Measurements from ENCODE around the gene CUX1. TPM values are rescaled to one million over a fixed set of nuclear protein-coding genes. Genes with fewer than 3 reads are reported as not detected.
"Not testable (repeated sequence)": the region's sequence is repeated elsewhere in the genome, so short reads cannot be mapped to it uniquely, and the experiment has no call there.

The CUX1 gene
- total RNA-seq, 1 donor: 41.1 TPM

DNA sequence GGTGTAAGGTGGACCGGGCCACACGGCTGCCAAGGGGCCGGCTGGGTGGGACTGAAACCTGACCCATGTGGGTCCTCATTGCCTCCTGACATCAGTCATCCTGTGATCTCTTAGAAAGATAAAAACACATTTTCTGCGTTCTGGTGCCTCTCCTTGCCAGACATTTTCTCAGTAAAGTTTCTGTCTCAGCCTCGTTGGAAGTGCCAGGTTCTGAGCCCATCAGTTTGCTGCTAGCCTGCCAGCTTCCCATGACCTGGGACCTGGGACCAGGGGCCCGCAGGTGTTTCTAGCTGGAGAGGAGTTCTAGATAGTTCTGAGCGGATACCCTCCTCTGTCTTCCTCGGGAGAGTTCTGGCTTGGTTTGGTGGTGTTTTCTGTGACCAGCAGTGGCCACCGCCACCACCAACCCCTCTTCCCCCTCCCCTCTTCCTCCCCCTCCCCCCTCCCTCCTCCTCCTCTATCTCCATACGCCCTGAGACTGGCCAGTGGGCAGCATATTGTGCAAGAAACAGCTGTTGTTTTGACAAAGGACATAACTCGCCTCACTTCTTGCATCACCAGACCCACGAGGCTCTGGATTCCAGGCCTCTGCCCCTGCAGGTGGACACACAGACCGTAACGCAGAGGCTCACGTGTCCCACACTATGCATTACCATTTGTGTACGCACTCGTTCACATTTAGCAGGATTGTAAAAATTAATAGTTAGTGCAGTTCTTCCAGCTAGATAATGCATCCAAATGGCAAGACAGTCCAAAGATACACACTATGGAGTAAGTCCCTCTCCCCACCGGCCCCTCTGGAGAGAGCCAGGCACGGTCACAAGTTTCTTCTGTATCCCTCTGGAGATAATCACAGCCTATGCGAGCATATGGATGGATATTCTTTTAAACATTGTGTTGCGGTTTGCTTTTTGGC, 94.6 kb downstream of the CUX1 start:
- Histone ChIP-seq H3K27me3 (ENCODE audit: insufficient read depth, low read length) (no peaks in the 10 kb centered on the region), H3K4me3 (ENCODE audit: low read length) (no peak overlapping the region), H3K4me1 (ENCODE audit: insufficient read depth, low read length) (peaks cover 26% of the 10 kb centered on the region), H3K9me3 (ENCODE audit: low read depth, low read length) (no peaks in the 10 kb centered on the region)

DNA sequence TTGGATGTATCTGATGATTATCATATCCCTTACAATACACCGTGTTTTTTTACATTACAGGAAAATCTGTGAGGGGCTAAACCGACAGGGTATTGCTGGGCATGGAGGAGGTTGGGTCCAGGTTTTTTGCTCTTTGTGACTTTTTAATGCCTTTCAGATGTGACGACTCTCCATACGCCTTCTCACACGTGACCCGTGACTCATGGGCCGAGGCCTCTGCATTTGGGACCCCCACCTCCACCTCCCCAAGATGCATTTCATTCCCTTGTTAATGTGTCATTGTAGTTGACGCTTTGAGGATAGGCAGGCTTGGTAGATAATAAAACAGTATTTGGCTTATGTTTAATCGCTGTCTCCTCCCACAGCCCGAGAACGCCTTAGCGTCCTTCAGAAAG, 95.3 kb downstream of the CUX1 start:
- H3K4me1 ChIP-seq (ENCODE audit: insufficient read depth, low read length): peaks cover 26% of the 10 kb centered on the region
- no peak overlapping the region for H3K4me3 ChIP-seq (ENCODE audit: low read length)
- H3K9me3 ChIP-seq (ENCODE audit: low read depth, low read length): no peaks in the 10 kb centered on the region
- no peaks in the 10 kb centered on the region for H3K27me3 ChIP-seq (ENCODE audit: insufficient read depth, low read length)

DNA sequence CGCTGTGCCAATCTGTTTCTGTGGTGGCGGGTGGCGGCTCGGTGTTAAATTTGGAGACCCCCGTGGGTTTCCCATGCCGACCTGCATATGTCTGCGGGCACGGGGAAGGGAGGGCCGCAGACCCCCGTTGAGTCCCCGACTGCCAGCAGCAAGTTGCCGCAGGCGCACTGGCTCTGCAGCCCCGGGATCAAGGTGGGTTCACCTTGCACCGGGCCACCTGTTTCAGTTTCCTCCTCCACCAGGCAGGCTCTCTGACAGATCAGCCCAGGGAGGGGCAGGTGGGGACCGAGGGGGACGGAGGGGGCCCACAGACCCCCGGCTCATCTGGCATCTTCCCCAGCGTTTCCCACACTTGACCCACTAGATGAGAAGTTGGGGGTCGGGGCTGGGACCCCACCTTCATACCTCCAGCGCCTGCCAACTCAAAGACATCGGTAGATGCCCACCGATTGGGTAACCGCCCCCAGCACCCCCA, 95.9 kb downstream of the CUX1 start:
- no peak overlapping the region for H3K4me3 ChIP-seq (ENCODE audit: low read length)

DNA sequence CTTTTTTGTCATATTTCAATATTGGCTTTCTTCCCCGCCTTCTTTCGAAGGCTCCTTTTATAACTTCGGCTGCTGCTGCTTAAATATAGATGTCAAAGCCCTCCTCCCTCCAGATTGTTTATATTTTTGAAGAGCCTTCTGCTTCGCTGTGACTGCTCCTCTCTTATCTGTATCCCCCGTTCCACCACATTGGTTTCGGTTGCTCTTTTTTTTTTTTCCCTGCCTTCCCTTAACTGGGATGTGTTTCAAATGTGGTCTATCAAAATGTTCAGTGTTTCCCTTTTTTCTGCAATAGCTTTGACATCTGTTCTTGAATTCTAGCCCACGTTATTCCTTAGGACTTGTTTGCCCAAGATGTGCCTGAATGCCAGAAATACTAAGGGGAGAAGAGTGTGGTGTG, 96.4 kb downstream of the CUX1 start:
- Histone ChIP-seq H3K27me3 (ENCODE audit: insufficient read depth, low read length) (no peaks in the 10 kb centered on the region), H3K9me3 (ENCODE audit: low read depth, low read length) (no peaks in the 10 kb centered on the region), H3K4me1 (ENCODE audit: insufficient read depth, low read length) (peaks cover 26% of the 10 kb centered on the region), H3K4me3 (ENCODE audit: low read length) (no peak overlapping the region)

More for the DNA sequence above, 95.9 kb downstream of the CUX1 start:
- Histone ChIP-seq H3K4me1 (ENCODE audit: insufficient read depth, low read length) (peaks cover 26% of the 10 kb centered on the region), H3K9me3 (ENCODE audit: low read depth, low read length) (no peaks in the 10 kb centered on the region), H3K27me3 (ENCODE audit: insufficient read depth, low read length) (no peaks in the 10 kb centered on the region)

DNA sequence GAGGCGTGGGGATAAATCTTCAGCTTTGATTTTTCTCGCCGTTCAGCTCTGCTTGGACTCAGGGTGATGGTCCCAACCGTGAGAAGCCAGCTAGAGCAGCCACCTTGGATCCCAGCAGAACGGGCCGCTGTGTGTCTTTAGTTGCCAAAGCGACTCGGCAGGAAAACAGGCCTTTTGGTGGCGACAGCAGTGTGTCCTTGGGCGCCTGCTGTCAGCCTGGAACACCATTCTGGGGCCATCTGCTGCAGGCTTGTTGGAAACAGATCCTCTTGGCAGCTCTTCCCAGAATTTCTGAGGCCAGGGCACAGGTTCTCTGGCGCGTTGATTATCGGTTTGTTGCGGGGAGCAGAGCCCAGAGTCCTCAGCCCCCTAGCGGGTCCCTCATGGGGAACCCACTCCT, 97.6 kb downstream of the CUX1 start:
- no peaks in the 10 kb centered on the region for H3K27me3 ChIP-seq (ENCODE audit: insufficient read depth, low read length)
- no peak overlapping the region for H3K4me3 ChIP-seq (ENCODE audit: low read length)
- no peaks in the 10 kb centered on the region for H3K9me3 ChIP-seq (ENCODE audit: low read depth, low read length)
- peaks cover 26% of the 10 kb centered on the region for H3K4me1 ChIP-seq (ENCODE audit: insufficient read depth, low read length)

DNA sequence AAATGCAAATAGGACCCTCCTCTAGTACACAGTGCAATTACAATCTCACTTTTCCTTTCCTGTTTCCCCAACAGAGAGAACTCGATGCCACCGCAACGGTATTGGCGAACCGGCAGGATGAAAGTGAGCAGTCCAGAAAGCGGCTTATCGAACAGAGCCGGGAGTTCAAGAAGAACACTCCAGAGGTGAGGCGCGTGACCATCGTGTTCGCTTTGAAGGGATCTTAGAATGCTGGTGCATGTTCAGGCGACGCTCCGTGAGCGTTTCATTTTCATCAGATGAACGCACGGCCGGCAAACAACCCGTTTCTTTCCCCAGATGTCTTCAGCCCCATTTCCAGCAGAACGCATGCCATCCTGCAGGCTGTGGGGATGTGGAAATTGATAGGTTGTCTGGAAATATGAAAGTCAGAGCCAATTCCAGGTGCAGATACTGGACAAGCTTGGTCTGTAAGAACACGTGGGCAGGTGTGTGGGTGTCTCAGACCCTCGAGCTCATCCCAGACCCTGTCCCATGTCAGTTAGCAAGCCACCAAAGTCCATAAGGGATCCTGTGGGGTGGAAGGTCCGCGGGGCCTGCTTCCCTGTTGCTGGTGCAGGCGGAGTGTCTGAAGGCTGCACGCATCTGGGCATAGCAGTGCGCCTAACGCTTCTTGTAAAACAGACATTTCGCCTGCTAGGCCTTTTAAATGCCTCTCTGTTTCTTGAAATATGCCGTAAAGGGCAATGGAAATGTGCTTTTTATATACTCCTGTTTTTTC, 98.8 kb downstream of the CUX1 start:
- no peaks in the 10 kb centered on the region for H3K27me3 ChIP-seq (ENCODE audit: insufficient read depth, low read length)
- no peak overlapping the region for H3K4me3 ChIP-seq (ENCODE audit: low read length)
- peaks cover 25% of the 10 kb centered on the region for H3K4me1 ChIP-seq (ENCODE audit: insufficient read depth, low read length)

DNA sequence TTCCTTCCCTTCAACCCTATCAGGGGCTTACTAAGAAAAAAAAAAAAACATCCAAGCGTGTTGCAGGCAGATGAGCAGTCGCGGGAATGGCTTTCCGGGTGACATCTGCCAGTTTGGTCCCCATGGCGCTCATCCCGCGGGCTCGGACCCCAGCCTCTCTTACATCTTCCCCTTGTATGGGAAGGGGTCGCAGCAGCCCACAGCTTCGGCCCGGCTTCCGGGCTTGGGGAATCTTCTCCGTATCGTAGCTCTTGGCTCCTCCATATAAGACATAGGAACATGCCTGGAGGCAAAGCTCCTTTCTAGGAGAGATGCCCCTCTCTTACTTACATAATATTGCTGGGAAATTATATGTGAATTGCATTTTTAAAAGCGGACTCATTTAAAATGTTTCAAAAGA, 99.5 kb downstream of the CUX1 start:
- Histone ChIP-seq H3K4me1 (ENCODE audit: insufficient read depth, low read length) (peaks cover 18% of the 10 kb centered on the region), H3K4me3 (ENCODE audit: low read length) (no peak overlapping the region), H3K9me3 (ENCODE audit: low read depth, low read length) (no peaks in the 10 kb centered on the region), H3K27me3 (ENCODE audit: insufficient read depth, low read length) (no peaks in the 10 kb centered on the region)

More for the DNA sequence above, 98.8 kb downstream of the CUX1 start:
- H3K9me3 ChIP-seq (ENCODE audit: low read depth, low read length): no peaks in the 10 kb centered on the region

DNA sequence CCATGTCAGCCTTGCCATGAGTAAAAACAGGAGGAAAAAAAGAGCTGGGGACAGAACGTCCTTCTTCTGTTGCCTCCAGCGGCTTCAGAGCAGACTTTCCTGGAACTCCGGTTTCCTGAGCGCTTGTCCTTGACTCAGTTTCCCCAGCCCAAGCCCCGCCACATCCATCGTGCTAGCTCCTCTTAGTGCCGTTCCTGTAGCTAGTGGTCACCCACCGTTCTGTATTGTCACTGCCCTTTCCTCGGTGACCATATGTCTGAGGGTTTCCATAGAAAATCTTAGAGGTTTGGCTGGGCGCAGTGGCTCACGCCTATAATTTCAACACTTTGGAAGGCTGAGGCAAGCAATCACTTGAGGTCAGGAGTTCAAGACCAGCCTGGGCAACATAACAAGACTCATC, 100.1 kb downstream of the CUX1 start:
- no peak overlapping the region for H3K4me3 ChIP-seq (ENCODE audit: low read length)
- H3K4me1 ChIP-seq (ENCODE audit: insufficient read depth, low read length): peaks cover 13% of the 10 kb centered on the region
- H3K9me3 ChIP-seq (ENCODE audit: low read depth, low read length): no peaks in the 10 kb centered on the region
- no peaks in the 10 kb centered on the region for H3K27me3 ChIP-seq (ENCODE audit: insufficient read depth, low read length)

DNA sequence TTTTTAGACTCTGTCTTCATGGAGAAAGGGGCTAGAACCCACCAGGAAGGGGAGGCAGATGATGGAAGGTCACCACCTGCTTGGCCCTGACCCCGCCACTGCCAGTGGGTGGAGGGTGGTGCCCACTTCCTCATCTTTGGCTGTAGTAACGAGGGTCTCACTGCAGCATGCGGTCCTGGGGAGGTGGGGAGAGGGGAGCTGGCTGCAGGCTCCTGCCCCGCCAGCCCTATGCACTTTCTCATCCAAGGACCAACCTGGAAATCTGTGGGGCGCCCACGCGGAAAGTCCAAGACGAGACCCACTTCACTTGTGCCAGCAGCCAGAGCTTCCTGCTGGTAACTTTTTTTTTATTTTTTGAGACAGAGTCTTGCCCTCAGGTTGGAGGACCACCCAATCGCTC, 101.0 kb downstream of the CUX1 start:
- Histone ChIP-seq H3K9me3 (ENCODE audit: low read depth, low read length) (no peaks in the 10 kb centered on the region), H3K27me3 (ENCODE audit: insufficient read depth, low read length) (no peaks in the 10 kb centered on the region), H3K4me3 (ENCODE audit: low read length) (no peak overlapping the region), H3K4me1 (ENCODE audit: insufficient read depth, low read length) (peaks cover 6% of the 10 kb centered on the region)

DNA sequence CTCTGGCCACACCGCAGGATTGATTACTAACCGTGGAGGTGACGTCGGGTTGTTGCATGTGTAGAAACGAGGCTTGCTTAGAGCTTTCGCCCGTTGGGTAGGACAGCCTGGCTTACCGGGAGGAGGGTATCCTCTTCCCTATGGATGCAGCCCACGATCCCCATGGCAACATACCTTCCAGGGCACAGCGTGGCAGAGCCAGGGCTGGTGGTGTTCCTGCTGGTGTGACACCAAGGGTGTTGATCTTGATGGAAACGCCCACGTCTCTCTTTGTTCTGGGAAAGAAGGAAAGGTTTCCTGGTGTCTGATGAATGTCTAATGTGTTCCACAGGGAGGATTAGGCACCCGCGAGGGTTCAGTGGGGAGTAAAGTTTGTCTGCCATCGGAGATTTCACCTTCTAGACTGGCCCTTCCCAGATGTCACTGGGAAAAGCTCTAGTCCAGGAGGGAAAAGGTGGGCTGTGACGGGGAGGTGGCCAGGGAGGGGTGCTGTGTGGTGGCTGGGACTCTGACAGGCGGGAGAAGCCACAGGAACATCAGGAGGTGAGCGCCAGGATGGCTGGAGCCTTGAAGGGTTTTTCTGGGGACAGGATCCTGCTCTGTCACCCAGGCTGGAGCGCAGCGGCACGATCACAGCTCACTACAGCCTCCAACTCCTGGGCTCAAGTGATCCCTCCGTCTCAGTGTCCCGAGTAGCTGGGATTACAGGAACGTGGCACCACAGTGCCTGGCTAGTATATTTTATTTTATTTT, 102.1 kb downstream of the CUX1 start:
- Histone ChIP-seq H3K4me3 (ENCODE audit: low read length) (no peak overlapping the region), H3K27me3 (ENCODE audit: insufficient read depth, low read length) (no peaks in the 10 kb centered on the region), H3K9me3 (ENCODE audit: low read depth, low read length) (no peaks in the 10 kb centered on the region), H3K4me1 (ENCODE audit: insufficient read depth, low read length) (no peaks in the 10 kb centered on the region)

DNA sequence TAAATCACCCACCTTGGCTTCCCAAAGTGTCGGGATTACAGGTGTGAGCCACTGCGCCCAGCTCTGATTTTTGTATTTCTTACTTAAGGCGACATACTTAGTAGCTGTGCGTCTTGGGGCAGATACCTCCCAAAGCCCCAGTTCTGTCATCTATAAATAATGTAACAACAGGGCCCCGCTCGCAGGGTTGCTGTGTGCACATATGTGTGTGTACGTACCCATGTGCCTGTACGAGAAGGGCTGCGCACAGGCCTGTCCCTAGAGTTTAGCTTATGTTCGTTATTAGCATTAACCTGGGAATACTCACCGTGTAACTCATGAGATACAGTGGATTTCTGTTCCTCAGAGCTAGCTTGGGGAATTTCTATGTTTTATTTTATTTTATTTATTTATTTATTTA, 103.6 kb downstream of the CUX1 start:
- no peaks in the 10 kb centered on the region for H3K27me3 ChIP-seq (ENCODE audit: insufficient read depth, low read length)
- no peaks in the 10 kb centered on the region for H3K9me3 ChIP-seq (ENCODE audit: low read depth, low read length)
- no peaks in the 10 kb centered on the region for H3K4me1 ChIP-seq (ENCODE audit: insufficient read depth, low read length)
- H3K4me3 ChIP-seq (ENCODE audit: low read length): no peak overlapping the region

DNA sequence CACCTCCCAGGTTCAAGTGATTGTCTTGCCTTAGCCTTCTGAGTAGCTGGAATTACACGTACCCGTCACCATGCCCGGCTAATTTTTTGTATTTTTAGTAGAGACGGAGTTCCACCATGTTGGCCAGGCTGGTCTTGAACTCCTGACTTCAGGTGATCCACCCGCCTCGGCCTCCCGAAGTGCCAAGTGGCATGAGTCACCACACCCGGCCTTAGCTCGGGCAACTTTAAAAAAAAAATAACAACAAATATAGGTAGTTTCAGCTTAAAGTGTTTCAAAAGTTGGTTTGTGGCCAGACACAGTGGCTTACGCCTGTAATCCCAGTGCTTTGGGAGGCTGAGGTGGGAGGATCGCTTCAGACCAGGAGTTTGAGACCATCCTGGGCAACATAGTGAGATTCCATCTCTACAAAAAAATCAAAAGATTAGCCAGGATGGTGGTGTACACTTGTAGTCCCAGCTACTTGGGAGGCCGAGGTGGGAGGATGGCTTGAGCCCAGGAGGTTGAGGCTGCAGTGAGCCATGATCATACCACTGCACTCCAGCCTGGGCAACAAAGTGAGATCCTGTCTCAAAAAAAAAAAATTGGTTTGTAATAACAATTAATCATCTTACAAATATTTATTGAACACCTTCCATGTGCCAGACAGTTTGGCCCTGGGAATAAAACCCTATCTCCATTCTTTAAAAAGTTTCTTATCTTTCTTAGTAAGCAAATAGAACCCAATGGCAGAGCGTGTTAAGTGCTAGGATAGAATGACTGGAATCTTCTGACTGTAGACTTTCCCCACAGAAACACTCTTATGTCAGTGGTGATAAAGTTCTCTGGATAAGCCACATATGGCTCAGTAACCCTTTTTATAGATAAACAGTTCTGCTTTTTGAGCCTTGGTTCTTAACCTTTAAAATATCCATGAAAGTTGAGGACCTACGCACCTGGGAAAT, 104.4 kb downstream of the CUX1 start:
- not testable (repeated sequence) for H3K27me3 ChIP-seq (ENCODE audit: insufficient read depth, low read length); H3K4me1 ChIP-seq (ENCODE audit: insufficient read depth, low read length); H3K4me3 ChIP-seq (ENCODE audit: low read length); H3K9me3 ChIP-seq (ENCODE audit: low read depth, low read length)

DNA sequence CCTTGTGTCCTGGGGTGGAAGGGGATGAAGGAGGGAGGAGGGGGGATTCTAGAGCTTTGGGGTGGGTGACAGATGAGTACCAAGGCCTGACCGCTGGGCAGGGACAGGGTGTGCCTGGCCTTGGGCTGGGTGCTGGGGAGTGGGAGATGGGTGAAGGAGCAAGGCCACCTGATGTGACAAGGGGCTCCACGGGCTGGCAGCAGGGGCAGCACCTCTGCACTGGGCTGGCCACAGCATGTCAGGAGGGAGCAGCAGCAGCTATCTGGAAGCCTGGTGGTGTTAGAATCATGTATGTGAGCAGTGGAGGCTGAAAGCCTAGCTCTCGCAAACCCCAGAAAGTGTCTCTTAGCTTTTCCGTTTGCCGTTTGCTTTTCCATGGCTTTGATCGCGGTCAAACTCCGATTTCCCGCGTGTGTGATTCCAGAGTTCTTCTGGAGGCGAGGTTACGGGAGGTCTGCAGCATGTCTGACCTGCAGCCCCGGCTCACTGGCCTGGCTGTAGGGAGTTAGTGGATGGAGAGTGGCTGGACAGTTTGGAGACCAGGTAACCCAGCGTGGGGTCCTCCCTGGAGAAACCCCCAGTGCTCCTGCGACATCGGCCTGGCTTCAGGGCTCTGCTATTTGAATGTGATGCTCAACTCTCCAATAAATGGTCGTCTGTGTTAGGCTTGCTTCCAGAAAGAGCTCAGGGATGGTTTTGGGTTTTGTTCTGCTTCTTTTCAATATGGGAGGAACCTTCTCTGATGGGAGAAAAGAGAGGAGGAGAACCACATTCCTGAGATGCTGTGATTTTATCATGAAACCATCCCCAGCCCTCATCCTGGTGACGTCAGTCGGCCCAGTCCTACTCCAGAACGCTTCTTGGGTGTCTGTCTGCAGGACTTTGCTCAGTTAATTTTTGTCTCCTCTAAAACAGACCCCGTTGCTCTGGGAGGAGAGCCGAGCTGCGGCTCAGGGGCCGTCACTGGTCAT, 105.5 kb downstream of the CUX1 start:
- Histone ChIP-seq H3K9me3 (ENCODE audit: low read depth, low read length) (no peaks in the 10 kb centered on the region), H3K4me3 (ENCODE audit: low read length) (no peak overlapping the region), H3K27me3 (ENCODE audit: insufficient read depth, low read length) (no peaks in the 10 kb centered on the region), H3K4me1 (ENCODE audit: insufficient read depth, low read length) (no peaks in the 10 kb centered on the region)

Measured in mononuclear cell (primary cell).